Cardiac septum (tissue), 1 donor: ENCODE measurements around the gene TRAF1. TPM values are rescaled to one million over a fixed set of nuclear protein-coding genes. Genes with fewer than 3 reads are reported as not detected.

Experiments used
- DNase-seq: peaks from one replicate; pipeline ENCODE4 v3.0.0-alpha.2; 2020; ENCODE audit warnings: low spot score
- intact Hi-C: fragments of 100-400 bp; cut with DNase I; formaldehyde crosslinking; loops from one replicate; pipeline ENCODE4 v1.14.0; 2022
- total RNA-seq: library from RNA; stranded (reverse); fragmentation: NEBNext Ultra II Directional; extraction: Animal tissue kit (Norgen Biotek cat#: 25700); gene quantifications from one replicate; pipeline ENCODE4 v1.2.1, GENCODE V29; 2021
- donor health status: DM: no; HTN: no; CAD: no.

Gene TRAF1
- total RNA-seq, 1 donor from 2014 or later, result 2.4 TPM

GRCh38 chr9:120927269-120928014, 846 bp upstream of the TRAF1 start:
- intact Hi-C loops, result no loop called here
- no peak for DNase-seq

GRCh38 chr9:120925535-120926396, 830 bp downstream of the TRAF1 start:
- no peak for DNase-seq

GRCh38 chr9:120924698-120925534, 1.7 kb downstream of the TRAF1 start:
- intact Hi-C loops, result no loop called here
- no peak for DNase-seq

More at GRCh38 chr9:120925535-120926396, 830 bp downstream of the TRAF1 start:
- intact Hi-C loops, result no loop called here

- intact Hi-C loops, result no loop called here
- DNase-seq, result no peak
Observed at GRCh38 chr9:120923620-120924328, 2.8 kb downstream of the TRAF1 start.

- intact Hi-C loops, result no loop called here
- DNase-seq, result no peak
Observed at GRCh38 chr9:120922404-120923195, 4.0 kb downstream of the TRAF1 start.

GRCh38 chr9:120921661-120922181, 4.9 kb downstream of the TRAF1 start:
- peak; percentile 43 for DNase-seq
- intact Hi-C loops, result no loop called here

GRCh38 chr9:120920806-120921178, 5.8 kb downstream of the TRAF1 start:
- intact Hi-C loops, result no loop called here
- DNase-seq, result no peak

- DNase-seq, result no peak
- intact Hi-C loops, result no loop called here
Observed at GRCh38 chr9:120919843-120920805, 6.5 kb downstream of the TRAF1 start.

- no peak for DNase-seq
- intact Hi-C loops, result no loop called here
Observed at GRCh38 chr9:120918931-120919842, 7.4 kb downstream of the TRAF1 start.

- DNase-seq, result no peak
- intact Hi-C loops, result no loop called here
Observed at GRCh38 chr9:120917929-120918762, 8.4 kb downstream of the TRAF1 start.

GRCh38 chr9:120916991-120917880, 9.4 kb downstream of the TRAF1 start:
- intact Hi-C loops, result no loop called here
- DNase-seq, result no peak

- no peak for DNase-seq
- intact Hi-C loops, result no loop called here
Observed at GRCh38 chr9:120916588-120916987, 10.0 kb downstream of the TRAF1 start.

- DNase-seq, result no peak
- intact Hi-C loops, result no loop called here
Observed at GRCh38 chr9:120915854-120916470, 10.6 kb downstream of the TRAF1 start.

GRCh38 chr9:120914953-120915352, 11.6 kb downstream of the TRAF1 start:
- DNase-seq, result no peak
- intact Hi-C loops, result no loop called here
